HEK293 (cell line): ENCODE data around the gene RPL35A.

ENCODE experiments used
- CTCF ChIA-PET: fragments of 350-600 bp; formaldehyde crosslinking; extraction: SDS; loops from one replicate; lab custom pipeline; 2021; ENCODE audit warnings: antibody characterized with exemption; lab: Yijun Ruan, JAX
- POLR2A ChIA-PET: fragments of 300-600 bp; formaldehyde crosslinking; extraction: SDS; loops from one replicate; lab custom pipeline; 2020; ENCODE audit warnings: antibody characterized with exemption, inconsistent platforms; lab: Yijun Ruan, JAX
- H3K27ac ChIP-seq: fragments of 200-500 bp; sonication (Bioruptor generic); 2 replicates; pipeline ENCODE4 v1.5.1; 2014; ENCODE audit warnings: low read depth, low read length, control low read depth, inconsistent platforms; ENCODE audit errors: extremely low read depth
- H3K36me3 ChIP-seq, 2 experiments: fragments of 200-500 bp in 1 of 2; sonication (Bioruptor generic) in 1 of 2; 1 replicate in 1 of 2; 2 replicates in 1 of 2; pipeline ENCODE4 v1.5.1; 2014 to 2017; ENCODE audit warnings: inconsistent platforms in 2 of 2, low read length in 2 of 2; ENCODE audit not compliant: control insufficient read depth in 2 of 2, insufficient read depth in 1 of 2
- H3K4me1 ChIP-seq: fragments of 200-500 bp; sonication (Bioruptor generic); 2 replicates; pipeline ENCODE4 v1.5.1; 2014; ENCODE audit warnings: mild to moderate bottlenecking, low read length, inconsistent platforms; ENCODE audit not compliant: control insufficient read depth, insufficient read depth
- H3K4me3 ChIP-seq: 2 replicates; pipeline ENCODE4 v1.5.1; 2011; ENCODE audit warnings: low read depth, mild to moderate bottlenecking, control low read depth, low read length, moderate library complexity
- H3K9me3 ChIP-seq: fragments of 200-500 bp; sonication (Bioruptor generic); 2 replicates; pipeline ENCODE4 v1.5.1; 2014; ENCODE audit warnings: low read depth, low read length, inconsistent platforms; ENCODE audit not compliant: control insufficient read depth, insufficient read depth
- AEBP2 ChIP-seq: fragments of 450-650 bp; formaldehyde crosslinking; IDR thresholded peaks from 2 replicates; pipeline ENCODE4 v1.5.1; 2016; ENCODE audit warnings: missing biosample characterization, missing genetic modification characterization, borderline replicate concordance
- KLF16 ChIP-seq: fragments of 450-650 bp; formaldehyde crosslinking; IDR thresholded peaks from 2 replicates; pipeline ENCODE4 v1.5.1; 2017; ENCODE audit warnings: missing biosample characterization, missing genetic modification characterization
- REST ChIP-seq: fragments of 450-650 bp; formaldehyde crosslinking; IDR thresholded peaks from 2 replicates; pipeline ENCODE4 v1.5.1; 2016; ENCODE audit warnings: missing biosample characterization, missing genetic modification characterization
- ZBTB1 ChIP-seq: fragments of 450-650 bp; formaldehyde crosslinking; IDR thresholded peaks from 2 replicates; pipeline ENCODE4 v1.5.1; 2016; ENCODE audit warnings: missing biosample characterization, missing genetic modification characterization
- ZFP3 ChIP-seq: fragments of 450-650 bp; formaldehyde crosslinking; IDR thresholded peaks from 2 replicates; pipeline ENCODE4 v1.5.1; 2016; ENCODE audit warnings: low read depth, missing biosample characterization, missing genetic modification characterization
- ZFP37 ChIP-seq: fragments of 450-650 bp; formaldehyde crosslinking; IDR thresholded peaks from 2 replicates; pipeline ENCODE4 v1.5.1; 2016; ENCODE audit warnings: missing biosample characterization, missing genetic modification characterization
- ZNF221 ChIP-seq: fragments of 450-650 bp; formaldehyde crosslinking; IDR thresholded peaks from 2 replicates; pipeline ENCODE4 v1.5.1; 2017; ENCODE audit warnings: missing biosample characterization, missing genetic modification characterization, borderline replicate concordance
- ZNF23 ChIP-seq: fragments of 450-650 bp; formaldehyde crosslinking; IDR thresholded peaks from 2 replicates; pipeline ENCODE4 v1.5.1; 2016; ENCODE audit warnings: missing biosample characterization, missing genetic modification characterization, borderline replicate concordance
- ZNF24 ChIP-seq: fragments of 450-650 bp; formaldehyde crosslinking; IDR thresholded peaks from 2 replicates; pipeline ENCODE4 v1.5.1; 2016; ENCODE audit warnings: missing biosample characterization, missing genetic modification characterization
- ZNF26 ChIP-seq: fragments of 450-650 bp; formaldehyde crosslinking; IDR thresholded peaks from 2 replicates; pipeline ENCODE4 v1.5.1; 2016; ENCODE audit warnings: missing biosample characterization, missing genetic modification characterization
- ZNF302 ChIP-seq: fragments of 450-650 bp; formaldehyde crosslinking; IDR thresholded peaks from 2 replicates; pipeline ENCODE4 v1.5.1; 2016; ENCODE audit warnings: missing biosample characterization, missing genetic modification characterization, low read depth
- ZNF366 ChIP-seq: fragments of 450-650 bp; formaldehyde crosslinking; conservative IDR thresholded peaks from 2 replicates; pipeline ENCODE4 v1.5.1; 2016; ENCODE audit warnings: missing biosample characterization, missing genetic modification characterization
- ZNF398 ChIP-seq: fragments of 450-650 bp; formaldehyde crosslinking; IDR thresholded peaks from 2 replicates; pipeline ENCODE4 v1.5.1; 2017; ENCODE audit warnings: missing biosample characterization, missing genetic modification characterization
- ZNF521 ChIP-seq: fragments of 450-650 bp; formaldehyde crosslinking; IDR thresholded peaks from 2 replicates; pipeline ENCODE4 v1.5.1; 2017; ENCODE audit warnings: missing biosample characterization, mild to moderate bottlenecking, missing genetic modification characterization
- ZNF558 ChIP-seq: fragments of 450-650 bp; formaldehyde crosslinking; IDR thresholded peaks from 2 replicates; pipeline ENCODE4 v1.5.1; 2016; ENCODE audit warnings: missing biosample characterization, missing genetic modification characterization
- ZNF561 ChIP-seq: fragments of 450-650 bp; IDR thresholded peaks from 2 replicates; pipeline ENCODE4 v1.5.1; 2018; ENCODE audit warnings: missing biosample characterization, missing genetic modification characterization, borderline replicate concordance
- ZNF621 ChIP-seq: fragments of 450-650 bp; formaldehyde crosslinking; IDR thresholded peaks from 2 replicates; pipeline ENCODE4 v1.5.1; 2017; ENCODE audit warnings: missing biosample characterization, missing genetic modification characterization
- ZNF626 ChIP-seq: fragments of 450-650 bp; sonication (Bioruptor Pico); formaldehyde crosslinking; IDR thresholded peaks from 2 replicates; pipeline ENCODE4 v1.5.1; 2018; ENCODE audit warnings: missing biosample characterization, missing genetic modification characterization, inconsistent platforms
- ZNF654 ChIP-seq: fragments of 450-650 bp; formaldehyde crosslinking; IDR thresholded peaks from 2 replicates; pipeline ENCODE4 v1.5.1; 2016; ENCODE audit warnings: low read depth, missing biosample characterization, missing genetic modification characterization
- ZNF670 ChIP-seq: fragments of 450-650 bp; formaldehyde crosslinking; IDR thresholded peaks from 2 replicates; pipeline ENCODE4 v1.5.1; 2016; ENCODE audit warnings: missing biosample characterization, missing genetic modification characterization, low read depth
- ZNF747 ChIP-seq: fragments of 450-650 bp; formaldehyde crosslinking; IDR thresholded peaks from 2 replicates; pipeline ENCODE4 v1.5.1; 2016; ENCODE audit warnings: missing biosample characterization, missing genetic modification characterization
- ZNF777 ChIP-seq: fragments of 450-650 bp; formaldehyde crosslinking; IDR thresholded peaks from 2 replicates; pipeline ENCODE4 v1.5.1; 2017; ENCODE audit warnings: missing biosample characterization, missing genetic modification characterization, borderline replicate concordance

The RPL35A gene

GRCh38 chr3:197949778-197950676, at the start of gene RPL35A (continued):
- TF ChIP-seq ZBTB1 (tag by site-specific recombination) (no peak), ZNF777 (no peak), ZNF24 (tag by site-specific recombination) (no peak), ZNF561 (tag by site-specific recombination) (peak; percentile 20; the same call in 1 of the 2 replicates)
- TF ChIP-seq, all 188 proteins: peak for 33

- TF ChIP-seq ZNF654 (tag by site-specific recombination) (no peak), KLF16 (tag by site-specific recombination) (no peak), ZNF558 (tag by site-specific recombination) (no peak), ZNF521 (tag by site-specific recombination) (no peak), ZNF221 (tag by site-specific recombination) (no peak), ZNF26 (tag by site-specific recombination) (no peak), ZFP3 (tag by site-specific recombination) (no peak), ZNF398 (no peak), ZNF670 (tag by site-specific recombination) (no peak), AEBP2 (tag by site-specific recombination) (no peak), ZNF302 (no peak), ZNF777 (no peak)
- TF ChIP-seq, all 188 proteins: peak for 0
- H3K4me3 ChIP-seq: no peak overlapping the region
- H3K9me3 ChIP-seq: no peaks in the 10 kb centered on the region
- H3K4me1 ChIP-seq: no peaks in the 10 kb centered on the region
- CTCF ChIA-PET: interaction anchor here (0.7 kb wide), 1 partner anchor 164 kb away, joined by 3 read pairs; no protein-coding TSS in a partner anchor
- no peaks in the 10 kb centered on the region for H3K36me3 ChIP-seq
- no peak overlapping the region for H3K27ac ChIP-seq
- POLR2A ChIA-PET: no interaction called here
These were observed 48.4 kb upstream of the RPL35A start for GRCh38 chr3:197901626-197902025.

- H3K4me3 ChIP-seq: no peak overlapping the region
- H3K27ac ChIP-seq: no peak overlapping the region
- ChIA-PET POLR2A (no interaction called here), CTCF (interaction anchor here (0.6 to 1.2 kb wide), 16 partner anchors 9 to 210 kb away, joined by 3 to 16 read pairs (median 4); no protein-coding TSS in a partner anchor)
- H3K4me1 ChIP-seq: no peaks in the 10 kb centered on the region
- H3K9me3 ChIP-seq: no peaks in the 10 kb centered on the region
- no peaks in the 10 kb centered on the region for H3K36me3 ChIP-seq
- TF ChIP-seq ZNF366: no peak
- no peak for TF ChIP-seq ZNF626 (tag by site-specific recombination)
- TF ChIP-seq ZNF558 (tag by site-specific recombination): no peak
- no peak for TF ChIP-seq ZNF621 (tag by site-specific recombination)
- no peak for TF ChIP-seq ZNF23 (tag by site-specific recombination)
- TF ChIP-seq ZNF747: no peak
- no peak for TF ChIP-seq REST
- no peak for TF ChIP-seq ZFP37 (tag by site-specific recombination)
- no peak for TF ChIP-seq ZFP3 (tag by site-specific recombination)
These were observed 43.8 kb upstream of the RPL35A start for GRCh38 chr3:197906023-197906849.
